Activated T-cell treated with anti-CD3 and anti-CD28 coated beads, Interleukin-2, amount 50 U/mL, for 48 hours (primary cell): ENCODE measurements around the gene TMEM17.
"Not testable (repeated sequence)": the region's sequence is repeated elsewhere in the genome, so short reads cannot be mapped to it uniquely, and the experiment has no call there.

Source experiments
- DNase-seq, 2 experiments: peaks; one replicate each; pipeline ENCODE4 v3.0.0-alpha.2; 2020

Gene TMEM17

GRCh38 chr2:62505750-62506420 lies at the start of gene TMEM17:
Gene TMEM17 (minus strand): TSS chr2:62506195. CDS start chr2:62506129, 66 bp downstream.
- peak; percentile 66 to 73 for DNase-seq

DNA sequence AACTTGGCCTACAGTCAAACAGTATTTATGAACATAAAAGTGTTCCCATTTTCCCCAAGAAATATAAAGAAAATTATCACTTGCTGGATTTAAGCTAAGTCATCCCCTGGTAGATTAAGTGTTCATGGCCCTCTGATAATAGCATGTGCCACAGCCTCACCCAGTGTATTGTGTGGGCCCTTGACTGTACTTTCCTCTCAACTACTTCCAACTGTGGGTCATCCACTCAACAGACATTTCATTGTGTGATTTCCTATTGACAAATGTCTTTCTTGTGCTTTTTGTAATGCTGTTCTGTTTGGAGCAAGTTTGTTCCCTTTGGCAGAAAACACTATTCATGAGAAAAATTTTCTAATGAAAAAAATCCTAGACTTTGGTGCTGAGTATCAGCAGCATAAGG lies 48.4 kb upstream of the TMEM17 start:
- DNase-seq, result no peak

GRCh38 chr2:62550461-62550860 lies 44.5 kb upstream of the TMEM17 start:
- no peak for DNase-seq

GRCh38 chr2:62547854-62548253 lies 41.9 kb upstream of the TMEM17 start:
- DNase-seq, result no peak

- no peak for DNase-seq
Observed at GRCh38 chr2:62545261-62545660, 39.3 kb upstream of the TMEM17 start.

DNA sequence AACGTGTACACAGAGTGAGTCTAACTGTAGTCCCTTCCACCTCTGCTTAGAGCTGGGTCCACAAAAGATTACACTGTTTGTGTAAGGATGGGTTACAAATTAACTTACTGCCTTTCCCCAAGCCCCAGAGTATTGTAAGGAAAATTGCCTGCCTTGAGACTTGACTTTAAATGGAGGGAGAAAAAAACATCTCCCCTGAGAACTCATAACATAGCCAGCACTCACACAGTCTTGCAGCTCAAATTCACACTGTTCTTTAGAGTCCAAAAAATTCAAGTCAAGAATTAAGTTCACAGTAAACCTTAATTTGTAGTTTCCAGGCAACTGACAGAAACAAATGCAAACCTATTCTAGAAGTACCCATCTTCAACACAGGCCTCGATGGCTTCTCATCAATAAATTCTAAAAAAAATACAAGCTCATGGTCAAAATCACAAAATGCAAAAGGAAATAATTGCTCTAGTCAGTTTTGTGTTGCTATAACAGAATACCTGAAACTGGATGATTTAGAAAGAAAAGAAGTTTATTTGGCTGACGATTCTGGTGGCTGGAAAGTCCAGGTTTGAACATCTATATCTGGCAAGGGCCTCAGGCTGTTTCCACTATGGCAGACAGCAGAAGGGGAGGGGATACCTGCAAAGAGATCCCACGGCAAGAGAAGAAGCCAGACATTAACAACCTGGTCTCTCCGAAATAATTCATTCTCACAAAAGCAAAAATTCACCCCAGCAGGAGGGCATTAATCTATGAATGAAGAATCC lies 34.6 kb upstream of the TMEM17 start:
- DNase-seq, result no peak

- DNase-seq, result no peak
Observed at GRCh38 chr2:62539606-62540407, 33.8 kb upstream of the TMEM17 start.

- DNase-seq, result no peak
Observed at GRCh38 chr2:62538756-62539155, 32.8 kb upstream of the TMEM17 start.

DNA sequence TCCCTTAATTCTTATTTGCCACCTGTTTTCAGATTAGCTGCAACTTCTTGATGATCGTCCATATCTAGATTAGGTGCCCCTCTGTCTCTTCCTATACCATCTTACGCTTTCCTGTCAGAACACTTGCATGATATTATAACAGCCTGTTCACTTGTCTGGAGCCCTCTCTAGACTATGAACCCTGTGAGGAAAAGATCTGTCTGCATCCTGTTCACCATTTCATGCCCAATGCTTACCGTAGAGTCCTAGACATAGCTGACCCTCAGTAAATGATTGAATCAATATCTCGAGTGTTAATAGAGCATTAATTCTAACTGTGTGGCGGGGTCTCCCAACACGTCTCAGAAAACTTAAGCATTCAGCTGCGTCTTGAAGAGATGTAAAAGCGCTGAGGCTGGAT lies 31.8 kb upstream of the TMEM17 start:
- no peak for DNase-seq

DNA sequence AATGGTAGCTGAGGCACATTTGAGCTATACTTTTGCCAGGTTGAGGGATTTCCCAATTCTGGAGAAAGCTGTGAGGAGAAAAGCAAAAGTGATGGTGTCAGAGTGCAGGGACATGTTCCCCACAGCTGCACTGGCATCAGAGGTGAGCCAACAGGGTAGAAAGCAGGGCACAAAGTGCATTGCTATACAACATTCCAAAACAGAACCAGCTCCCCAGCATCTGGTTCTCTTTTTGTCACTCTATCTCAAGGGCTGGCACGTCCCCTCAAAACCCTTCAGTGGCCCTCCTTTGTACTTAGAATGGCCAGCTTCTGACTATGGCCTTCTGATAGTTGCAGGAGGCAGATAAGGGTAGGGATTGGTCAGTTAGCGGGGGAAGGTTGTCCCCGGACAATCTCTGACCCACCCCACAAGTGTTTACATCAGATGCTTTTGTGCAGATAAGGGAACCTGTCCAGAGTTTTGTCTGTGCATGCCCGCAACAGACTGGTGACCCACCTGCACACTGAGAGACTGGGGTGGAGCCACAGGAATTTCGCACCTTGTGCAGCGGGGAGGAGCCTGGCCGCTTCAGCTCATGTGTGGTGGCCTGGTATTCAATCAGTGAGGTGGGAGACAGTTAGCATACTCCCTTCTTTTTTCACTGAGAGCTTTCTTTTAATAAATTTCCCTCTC lies 31.0 kb upstream of the TMEM17 start:
- no peak for DNase-seq

- DNase-seq, result not testable (repeated sequence)
Observed at GRCh38 chr2:62535521-62535920, 29.5 kb upstream of the TMEM17 start.

DNA sequence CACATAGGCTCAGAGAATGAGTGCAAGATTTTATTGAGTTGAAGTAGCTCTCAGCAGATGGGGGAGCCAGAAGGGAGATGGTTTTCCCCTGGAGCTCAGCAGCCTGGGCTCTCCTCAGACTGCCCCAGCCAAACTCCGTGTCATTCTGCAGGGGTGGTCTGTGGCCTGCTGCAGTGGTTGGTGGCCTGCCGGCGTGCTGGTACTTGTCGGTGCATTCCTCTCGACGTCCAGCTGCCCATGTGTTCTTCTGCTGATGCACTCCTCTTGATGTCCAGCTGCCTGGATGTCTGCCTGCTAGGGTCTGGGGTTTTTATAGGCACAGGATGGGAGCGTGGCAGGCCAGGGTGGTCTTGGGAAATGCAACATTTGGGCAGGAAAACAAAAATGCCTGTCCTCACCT lies 25.6 kb upstream of the TMEM17 start:
- no peak for DNase-seq

- DNase-seq, result no peak
Observed at GRCh38 chr2:62529758-62530157, 23.8 kb upstream of the TMEM17 start.

- no peak for DNase-seq
Observed at GRCh38 chr2:62527478-62528210, 21.6 kb upstream of the TMEM17 start.

DNA sequence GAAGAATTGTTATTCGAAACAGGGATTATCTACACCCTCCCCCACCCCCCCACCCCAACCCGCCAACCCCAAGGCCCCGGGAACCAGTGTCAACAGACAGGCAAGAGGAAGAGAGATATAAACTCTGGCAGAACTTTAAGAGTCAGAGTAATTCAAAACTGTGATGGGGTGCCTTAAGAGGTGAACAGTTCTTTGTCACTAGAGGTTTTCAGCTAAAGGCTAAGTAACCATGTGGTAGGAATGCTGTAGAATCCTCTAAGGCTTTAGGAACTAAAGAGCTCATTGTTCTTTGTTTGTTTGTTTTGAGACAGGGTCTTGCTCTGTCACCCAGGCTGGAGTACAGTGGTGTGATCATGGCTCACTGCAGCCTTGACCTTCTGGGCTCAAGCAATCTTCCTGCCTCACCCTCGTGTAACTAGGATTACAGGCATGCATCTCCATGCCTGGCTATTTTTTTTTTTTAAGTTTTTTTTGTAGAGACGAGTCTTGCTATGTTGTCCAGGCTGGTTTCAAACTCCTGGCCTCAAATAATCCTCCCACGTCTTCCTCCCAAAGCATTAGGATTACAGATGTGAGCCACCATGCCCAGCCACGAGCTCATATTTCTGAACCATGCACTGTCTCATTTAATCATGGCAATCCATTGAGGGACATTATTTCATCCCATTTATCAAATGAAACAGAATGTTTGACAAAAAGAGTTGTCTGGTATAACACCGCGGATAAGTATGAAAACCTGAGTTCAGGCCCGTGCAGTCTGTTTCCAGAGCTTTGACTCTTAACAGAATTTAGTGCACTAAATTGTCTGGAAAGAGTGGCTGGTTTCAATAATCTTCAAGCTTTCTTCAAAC lies 20.8 kb upstream of the TMEM17 start:
- no peak for DNase-seq

GRCh38 chr2:62525549-62526269 lies 19.7 kb upstream of the TMEM17 start:
- no peak for DNase-seq

DNA sequence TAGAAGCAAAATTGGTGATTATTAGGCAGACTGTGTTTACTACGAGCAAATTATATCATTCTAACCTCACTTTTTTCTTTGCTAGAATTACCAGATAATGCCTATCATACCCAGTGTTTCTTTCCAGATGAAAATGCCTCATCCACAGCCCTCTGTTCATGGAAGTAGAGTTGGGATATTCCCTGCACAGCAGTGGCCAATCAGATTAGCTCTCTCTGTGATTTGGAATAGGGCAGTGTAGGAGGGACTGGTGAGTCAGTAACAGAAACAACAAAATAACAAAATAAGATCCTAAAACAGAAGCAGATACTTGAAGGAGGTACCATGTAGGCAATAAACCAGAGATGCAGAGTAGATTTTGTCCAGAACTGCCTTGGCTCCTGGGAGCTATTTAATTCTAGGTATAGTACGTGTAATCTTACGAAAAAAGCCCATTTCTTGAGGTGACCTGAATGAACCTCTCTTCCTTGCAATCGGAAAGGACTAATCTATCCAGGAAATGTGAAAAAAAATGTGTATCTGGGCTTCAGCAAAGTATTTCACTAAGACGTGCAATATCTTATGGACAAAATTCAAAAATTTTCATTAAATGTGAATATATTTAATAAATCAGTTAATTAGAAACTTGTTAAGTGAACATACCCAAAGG lies 18.4 kb upstream of the TMEM17 start:
- no peak for DNase-seq

DNA sequence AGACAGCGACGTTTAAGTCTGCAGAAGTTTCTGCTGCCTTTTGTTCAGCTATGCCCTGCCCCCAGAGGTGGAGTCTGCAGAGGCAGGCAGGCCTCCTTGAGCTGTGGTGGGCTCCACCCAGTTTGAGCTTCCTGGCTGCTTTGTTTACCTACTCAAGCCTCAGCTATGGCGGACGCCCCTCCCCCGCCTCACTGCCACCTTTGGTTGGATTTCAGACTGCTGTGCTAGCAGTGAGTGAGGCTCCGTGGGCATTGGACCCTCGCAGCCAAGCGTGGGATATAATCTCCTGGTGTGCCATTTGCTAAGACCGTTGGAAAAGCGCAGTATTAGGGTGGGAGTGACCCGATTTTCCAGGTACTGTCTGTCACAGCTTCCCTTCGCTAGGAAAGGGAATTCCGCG lies 15.1 kb upstream of the TMEM17 start:
- not testable (repeated sequence) for DNase-seq

- no peak for DNase-seq
Observed at GRCh38 chr2:62512384-62512783, 6.4 kb upstream of the TMEM17 start.

DNA sequence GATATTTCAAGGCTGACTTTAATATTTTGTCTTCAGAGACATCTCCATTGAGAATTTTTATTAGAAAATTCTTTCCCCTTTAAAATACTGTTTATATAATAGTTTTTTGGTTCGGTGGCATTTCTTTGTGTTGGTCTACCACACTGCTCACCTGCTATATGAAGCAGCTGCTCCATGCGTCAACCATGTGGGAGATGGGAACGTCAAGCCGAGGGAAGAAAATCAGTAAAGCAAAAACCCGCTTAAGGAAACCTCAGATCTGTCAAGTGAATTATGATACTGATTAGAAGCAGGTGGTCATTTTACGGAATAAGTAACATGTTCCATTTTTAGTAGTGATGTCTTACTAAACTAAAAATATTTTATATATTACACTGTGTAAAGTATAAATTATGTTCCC lies 5.6 kb upstream of the TMEM17 start:
- no peak for DNase-seq
